Fibroblast of pulmonary artery (primary cell): ENCODE data around the gene AGRN.
"Not testable (repeated sequence)": the region's sequence is repeated elsewhere in the genome, so short reads cannot be mapped to it uniquely, and the experiment has no call there.

Experiments used
- DNase-seq: peaks from one replicate; pipeline ENCODE4 v3.0.0-alpha.2; 2010; ENCODE audit warnings: low read depth
- H3K4me3 ChIP-seq: replicated peaks from 2 replicates; pipeline ENCODE4 v1.5.1; 2011; ENCODE audit warnings: low read depth, mild to moderate bottlenecking, control low read depth, low read length, moderate library complexity
- CTCF ChIP-seq: IDR thresholded peaks from 2 replicates; pipeline ENCODE4 v1.5.1; 2011; ENCODE audit warnings: mild to moderate bottlenecking, control low read depth, low read length, inconsistent platforms; ENCODE audit errors: missing control alignments

AGRN gene

GRCh38 chr1:1054099-1054700 is 34.3 kb downstream of the AGRN start:
- DNase-seq = no peak
- no peak for TF ChIP-seq CTCF
- no peak overlapping the region for H3K4me3 ChIP-seq

GRCh38 chr1:1054971-1055370 is 35.1 kb downstream of the AGRN start:
- H3K4me3 ChIP-seq = no peak overlapping the region
- DNase-seq = no peak
- TF ChIP-seq CTCF = no peak

GRCh38 chr1:1055841-1056736 is 36.2 kb downstream of the AGRN start:
- no peak for TF ChIP-seq CTCF
- no peak for DNase-seq
- H3K4me3 ChIP-seq = no peak overlapping the region

- DNase-seq = not testable (repeated sequence)
Measured at GRCh38 chr1:1057769-1058087, 37.8 kb downstream of the AGRN start.

GRCh38 chr1:1058088-1058905 is 38.4 kb downstream of the AGRN start:
- H3K4me3 ChIP-seq = no peak overlapping the region
- DNase-seq = no peak
- TF ChIP-seq CTCF = no peak

More at GRCh38 chr1:1057769-1058087, 37.8 kb downstream of the AGRN start:
- not testable (repeated sequence) for H3K4me3 ChIP-seq

GRCh38 chr1:1058921-1059493 is 39.1 kb downstream of the AGRN start:
- TF ChIP-seq CTCF = no peak
- DNase-seq = no peak
- H3K4me3 ChIP-seq = peak overlapping the region; percentile 45
